GM12878 (cell line): ENCODE measurements around the gene HS3ST5. TPM values are rescaled to one million over a fixed set of nuclear protein-coding genes. Genes with fewer than 3 reads are reported as not detected.

Experiments
- ATAC-seq: fragments of 200-7000 bp; cut with Tn5 transposase; 3 replicates; pipeline ENCODE4 v1.9.1; 2020; ENCODE audit warnings: mild to moderate bottlenecking, moderate library complexity
- BruUV-seq: library from RNA; stranded (reverse); fragments of 400-500 nt; replicated peaks from 2 replicates; lab custom pipeline; 2021; lab: Mats Ljungman, UMichigan
- CTCF ChIA-PET: fragments of 300-600 bp; sonication (Branson Sonifier 250); formaldehyde crosslinking; extraction: SDS; loops from one replicate; lab custom pipeline; 2021; ENCODE audit warnings: inconsistent platforms; lab: Yijun Ruan, JAX
- POLR2A ChIA-PET: fragments of 350-600 bp; formaldehyde crosslinking; extraction: SDS; loops from one replicate; lab custom pipeline; 2021; ENCODE audit warnings: inconsistent platforms; lab: Charles Lee
- RAD21 ChIA-PET: fragments of 300-600 bp; sonication (Branson Sonifier 250); formaldehyde crosslinking; loops from one replicate; lab custom pipeline; 2023; ENCODE audit warnings: antibody characterized with exemption; ENCODE audit not compliant: unreplicated experiment; lab: Charles Lee
- SMC1A ChIA-PET: fragments of 300-600 bp; sonication (Branson Sonifier 250); formaldehyde crosslinking; loops from one replicate; lab custom pipeline; 2023; ENCODE audit not compliant: unreplicated experiment, uncharacterized antibody; lab: Charles Lee
- DNase-seq: peaks from one replicate; pipeline ENCODE4 v3.0.0-alpha.2; 2011; ENCODE audit warnings: low read depth, low spot score
- FAIRE-seq: peaks from 3 replicates; lab custom pipeline; 2011; peaks lifted over from hg19 to GRCh38; lab: Jason Lieb, UNC
- H2AFZ ChIP-seq: 2 replicates; pipeline ENCODE4 v1.6.0; 2011; ENCODE audit warnings: low read depth, low read length, control low read depth; ENCODE audit not compliant: control insufficient read depth
- H3K27ac ChIP-seq: 2 replicates; pipeline ENCODE4 v1.5.1; 2011; ENCODE audit warnings: control low read depth; ENCODE audit not compliant: control insufficient read depth, insufficient read depth
- H3K27me3 ChIP-seq, 2 experiments: replicated peaks in 1 of 2; 2 replicates each; pipeline versions ENCODE4 v1.6.0 to v1.6.1; 2011; ENCODE audit warnings: low read length in 1 of 2; ENCODE audit not compliant: control insufficient read depth in 2 of 2, insufficient read depth in 2 of 2
- H3K36me3 ChIP-seq, 2 experiments: 2 replicates each; pipeline ENCODE4 v1.5.1; 2011; ENCODE audit warnings: low read length in 1 of 2; ENCODE audit not compliant: control insufficient read depth in 2 of 2, insufficient read depth in 2 of 2
- H3K4me1 ChIP-seq: 2 replicates; pipeline ENCODE4 v1.6.1; 2011; ENCODE audit warnings: mild to moderate bottlenecking, low read length, moderate library complexity, mixed read lengths; ENCODE audit not compliant: control insufficient read depth, insufficient read depth
- H3K4me2 ChIP-seq: 2 replicates; pipeline ENCODE4 v1.6.0; 2011; ENCODE audit warnings: control low read depth; ENCODE audit not compliant: control insufficient read depth, insufficient read depth
- H3K4me3 ChIP-seq: fragments of 200-600 bp; sonication (generic); 2 replicates; pipeline ENCODE4 v1.5.1; 2016
- H3K79me2 ChIP-seq: 2 replicates; pipeline ENCODE4 v1.6.0; 2011; ENCODE audit warnings: low read length; ENCODE audit not compliant: control insufficient read depth, insufficient read depth
- H3K9ac ChIP-seq: 2 replicates; pipeline ENCODE4 v1.8.0; 2011; ENCODE audit warnings: low read length, control low read depth, mixed read lengths; ENCODE audit not compliant: control insufficient read depth, insufficient read depth
- H3K9me3 ChIP-seq: replicated peaks from 3 replicates; pipeline ENCODE4 v1.5.1; 2011; ENCODE audit warnings: mild to moderate bottlenecking, low read length; ENCODE audit not compliant: control insufficient read depth, insufficient read depth
- H4K20me1 ChIP-seq: 2 replicates; pipeline ENCODE4 v1.6.0; 2011; ENCODE audit not compliant: control insufficient read depth, insufficient read depth
- IRF4 ChIP-seq: IDR thresholded peaks from 2 replicates; pipeline ENCODE4 v1.6.1; 2011; ENCODE audit warnings: low read depth, low read length
- NRF1 ChIP-seq: conservative IDR thresholded peaks from 2 replicates; pipeline ENCODE4 v1.6.1; 2011; ENCODE audit warnings: mild to moderate bottlenecking, low read depth, low read length, improper control_type of control experiment
- RELB ChIP-seq: fragments of 450-650 bp; IDR thresholded peaks from 2 replicates; pipeline ENCODE4 v1.6.1; 2017; ENCODE audit warnings: low read depth, mild to moderate bottlenecking, moderate library complexity
- ZNF274 ChIP-seq: IDR thresholded peaks from one replicate; pipeline ENCODE4 v1.8.0; 2011; ENCODE audit not compliant: insufficient read length, insufficient read depth
- WGBS: methylation state at CpG from one replicate; pipeline ENCODE4 v1.1.6; 2016; ENCODE audit warnings: low lambda C conversion rate; ENCODE audit not compliant: insufficient replicate concordance, insufficient coverage; ENCODE audit errors: missing lambda C conversion rate; 5-methylcytosine and 5-hydroxymethylcytosine counted together
- in situ Hi-C: fragments of 300-500 bp; cut with MboI; formaldehyde crosslinking; loops from 9 replicates; pipeline ENCODE4 v1.14.3; 2018; ENCODE audit warnings: mixed read lengths
- intact Hi-C: fragments of 100-400 bp; cut with micrococcal nuclease; formaldehyde crosslinking; loops from one replicate; pipeline ENCODE4 v1.14.2; 2022; ENCODE audit not compliant: unreplicated experiment
- polyA plus RNA-seq, 11 experiments: library from polyadenylated mRNA; depleted of rRNA in 4 of 11; unstranded in 6 of 11; stranded (reverse) in 5 of 11; fragments of >200 nt; fragmentation: Nextera tagmentation in 4 of 11; fragmentation: Illumina TruSeq in 1 of 11; extraction: Ambion mirVana in 4 of 11; extraction: Trizol in 1 of 11; gene quantifications; 1 replicate in 1 of 11; 2 replicates in 10 of 11; pipeline versions ENCODE4 v1.2.1 to v1.2.3, GENCODE V29; 2011 to 2016; ENCODE audit warnings: inconsistent platforms in 2 of 11, missing spikeins in 2 of 11, low read depth in 1 of 11
- total RNA-seq, 4 experiments: library from RNA; depleted of rRNA in 3 of 4; stranded (reverse); fragments of >200 nt in 3 of 4; fragmentation: Illumina TruSeq in 1 of 4; extraction: Trizol in 1 of 4; gene quantifications; 2 replicates each; pipeline versions ENCODE4 v1.2.1 to v1.2.3, GENCODE V29; 2013 to 2021
- TF ChIP-seq, protein P1 (sequence below), 3 experiments: IDR thresholded peaks in 2 of 3; conservative IDR thresholded peaks in 1 of 3; 2 replicates each; pipeline ENCODE4 v1.5.1; 2011; ENCODE audit warnings: low read depth in 3 of 3, low read length in 3 of 3, mild to moderate bottlenecking in 3 of 3, control low read depth in 2 of 3, moderate library complexity in 2 of 3, inconsistent platforms in 1 of 3, mixed read lengths in 1 of 3; ENCODE audit not compliant: control insufficient read depth in 2 of 3, insufficient read depth in 1 of 3; ENCODE audit errors: extremely low read depth in 1 of 3
- TF ChIP-seq, protein P2 (sequence below): fragments of 450-650 bp; conservative IDR thresholded peaks from 2 replicates; pipeline ENCODE4 v1.6.1; 2017; ENCODE audit warnings: mild to moderate bottlenecking, moderate library complexity

HS3ST5 gene
- total and polyA plus RNA-seq, 10 of the 15 experiments (the other 5 are each of a cell fraction or from before 2014, with no cell fraction given) = 0.04 TPM; not detected in 9

DNA sequence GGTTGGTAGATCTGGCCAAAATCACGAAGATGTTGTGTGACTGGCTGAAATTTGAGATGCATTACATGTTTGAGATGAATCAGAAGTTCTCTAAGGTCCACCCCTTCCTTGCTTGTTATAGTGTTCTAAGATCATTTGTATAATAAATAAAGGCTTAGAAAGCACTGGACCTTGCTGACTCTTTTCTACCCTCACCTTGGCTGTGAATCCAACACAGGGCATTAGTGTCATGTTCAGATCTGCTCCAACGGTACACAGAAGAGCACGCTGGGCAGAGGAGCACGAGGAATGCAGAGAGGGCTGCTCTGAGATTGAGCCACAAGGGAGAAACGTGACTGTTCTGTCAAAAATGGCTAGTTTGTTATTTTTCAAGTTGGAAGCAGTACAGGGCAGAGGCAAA lies 202.4 kb downstream of the HS3ST5 start:
- Histone ChIP-seq H4K20me1 (no peaks in the 10 kb centered on the region), H3K4me2 (no peak overlapping the region), H3K79me2 (no peaks in the 10 kb centered on the region), H3K27me3 (no peaks in the 10 kb centered on the region), H3K4me3 (no peak overlapping the region), H2AFZ (no peak overlapping the region), H3K27ac (no peak overlapping the region), H3K9me3 (no peaks in the 10 kb centered on the region), H3K9ac (no peak overlapping the region), H3K4me1 (no peaks in the 10 kb centered on the region), H3K36me3 (no peaks in the 10 kb centered on the region)
- FAIRE-seq (no peak), DNase-seq (no peak), ATAC-seq (no peak)
- intact Hi-C loops = no loop called here
- SMC1A ChIA-PET = no interaction called here
- RAD21 ChIA-PET = no interaction called here
- TF ChIP-seq, protein P1, sequence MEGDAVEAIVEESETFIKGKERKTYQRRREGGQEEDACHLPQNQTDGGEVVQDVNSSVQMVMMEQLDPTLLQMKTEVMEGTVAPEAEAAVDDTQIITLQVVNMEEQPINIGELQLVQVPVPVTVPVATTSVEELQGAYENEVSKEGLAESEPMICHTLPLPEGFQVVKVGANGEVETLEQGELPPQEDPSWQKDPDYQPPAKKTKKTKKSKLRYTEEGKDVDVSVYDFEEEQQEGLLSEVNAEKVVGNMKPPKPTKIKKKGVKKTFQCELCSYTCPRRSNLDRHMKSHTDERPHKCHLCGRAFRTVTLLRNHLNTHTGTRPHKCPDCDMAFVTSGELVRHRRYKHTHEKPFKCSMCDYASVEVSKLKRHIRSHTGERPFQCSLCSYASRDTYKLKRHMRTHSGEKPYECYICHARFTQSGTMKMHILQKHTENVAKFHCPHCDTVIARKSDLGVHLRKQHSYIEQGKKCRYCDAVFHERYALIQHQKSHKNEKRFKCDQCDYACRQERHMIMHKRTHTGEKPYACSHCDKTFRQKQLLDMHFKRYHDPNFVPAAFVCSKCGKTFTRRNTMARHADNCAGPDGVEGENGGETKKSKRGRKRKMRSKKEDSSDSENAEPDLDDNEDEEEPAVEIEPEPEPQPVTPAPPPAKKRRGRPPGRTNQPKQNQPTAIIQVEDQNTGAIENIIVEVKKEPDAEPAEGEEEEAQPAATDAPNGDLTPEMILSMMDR (IDR thresholded peaks at IDR 0.05 in 2 of 3, conservative IDR thresholded peaks at IDR 0.05 in 1 of 3; ENCODE audit: control insufficient read depth in 2 of 3, extremely low read depth in 1 of 3, insufficient read depth in 1 of 3, low read depth in 3 of 3, low read length in 3 of 3) = no peak
- TF ChIP-seq IRF4 (no peak), NRF1 (no peak), RELB (no peak), ZNF274 (no peak)
- TF ChIP-seq, protein P2, sequence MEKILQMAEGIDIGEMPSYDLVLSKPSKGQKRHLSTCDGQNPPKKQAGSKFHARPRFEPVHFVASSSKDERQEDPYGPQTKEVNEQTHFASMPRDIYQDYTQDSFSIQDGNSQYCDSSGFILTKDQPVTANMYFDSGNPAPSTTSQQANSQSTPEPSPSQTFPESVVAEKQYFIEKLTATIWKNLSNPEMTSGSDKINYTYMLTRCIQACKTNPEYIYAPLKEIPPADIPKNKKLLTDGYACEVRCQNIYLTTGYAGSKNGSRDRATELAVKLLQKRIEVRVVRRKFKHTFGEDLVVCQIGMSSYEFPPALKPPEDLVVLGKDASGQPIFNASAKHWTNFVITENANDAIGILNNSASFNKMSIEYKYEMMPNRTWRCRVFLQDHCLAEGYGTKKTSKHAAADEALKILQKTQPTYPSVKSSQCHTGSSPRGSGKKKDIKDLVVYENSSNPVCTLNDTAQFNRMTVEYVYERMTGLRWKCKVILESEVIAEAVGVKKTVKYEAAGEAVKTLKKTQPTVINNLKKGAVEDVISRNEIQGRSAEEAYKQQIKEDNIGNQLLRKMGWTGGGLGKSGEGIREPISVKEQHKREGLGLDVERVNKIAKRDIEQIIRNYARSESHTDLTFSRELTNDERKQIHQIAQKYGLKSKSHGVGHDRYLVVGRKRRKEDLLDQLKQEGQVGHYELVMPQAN = no peak
- POLR2A ChIA-PET = no interaction called here
- BruUV-seq = no TSS peak
- in situ Hi-C loops = no loop called here
- WGBS = 0% methylated on average over 5 of the region's 5 CpGs
- CTCF ChIA-PET = no interaction called here
